Measurements from ENCODE around the gene ENTREP3.

Gene ENTREP3

GRCh38 chr1:155200920-155201319 is 54.4 kb downstream of the ENTREP3 start:
- Histone ChIP-seq H3K27ac (replicated peaks) (no peak overlapping the region), H3K4me3 (replicated peaks; ENCODE audit: insufficient read depth, low read length) (no peak overlapping the region), H3K27me3 (ENCODE audit: insufficient read depth, poor library complexity, severe bottlenecking) (no peaks in the 10 kb centered on the region)
- no peak for DNase-seq (ENCODE audit: low read depth in 1 of 2, low spot score in 1 of 2)
- no peak for TF ChIP-seq SPI1 (IDR thresholded peaks at IDR 0.05; ENCODE audit: borderline replicate concordance, low read depth)

GRCh38 chr1:155199792-155200191 is 55.5 kb downstream of the ENTREP3 start:
- TF ChIP-seq REST (IDR thresholded peaks at IDR 0.05; ENCODE audit: insufficient replicate concordance, low read depth) (no peak), GABPA (IDR thresholded peaks at IDR 0.05; ENCODE audit: low read depth) (no peak), CTCF (IDR thresholded peaks at IDR 0.05; ENCODE audit: insufficient read depth, low read length) (no peak), POLR2AphosphoS5 (IDR thresholded peaks at IDR 0.05; ENCODE audit: low read depth) (no peak), SPI1 (IDR thresholded peaks at IDR 0.05; ENCODE audit: borderline replicate concordance, low read depth) (no peak)

GRCh38 chr1:155198547-155198906 is 56.8 kb downstream of the ENTREP3 start:
- no peak for DNase-seq (ENCODE audit: low read depth in 1 of 2, low spot score in 1 of 2)
- Histone ChIP-seq H3K27ac (replicated peaks) (no peak overlapping the region), H3K27me3 (ENCODE audit: insufficient read depth, poor library complexity, severe bottlenecking) (no peaks in the 10 kb centered on the region), H3K4me3 (replicated peaks; ENCODE audit: insufficient read depth, low read length) (no peak overlapping the region)
- TF ChIP-seq REST (IDR thresholded peaks at IDR 0.05; ENCODE audit: insufficient replicate concordance, low read depth) (no peak), GABPA (IDR thresholded peaks at IDR 0.05; ENCODE audit: low read depth) (no peak), CTCF (IDR thresholded peaks at IDR 0.05; ENCODE audit: insufficient read depth, low read length) (no peak), POLR2AphosphoS5 (IDR thresholded peaks at IDR 0.05; ENCODE audit: low read depth) (no peak), SPI1 (IDR thresholded peaks at IDR 0.05; ENCODE audit: borderline replicate concordance, low read depth) (no peak)

More at GRCh38 chr1:155199792-155200191, 55.5 kb downstream of the ENTREP3 start:
- H3K27me3 ChIP-seq (ENCODE audit: insufficient read depth, poor library complexity, severe bottlenecking), result no peaks in the 10 kb centered on the region
- no peak overlapping the region for H3K4me3 ChIP-seq (replicated peaks; ENCODE audit: insufficient read depth, low read length)
- DNase-seq (ENCODE audit: low read depth in 1 of 2, low spot score in 1 of 2), result no peak
- H3K27ac ChIP-seq (replicated peaks), result no peak overlapping the region

- Histone ChIP-seq H3K27ac (replicated peaks) (no peak overlapping the region), H3K27me3 (ENCODE audit: insufficient read depth, poor library complexity, severe bottlenecking) (no peaks in the 10 kb centered on the region), H3K4me3 (replicated peaks; ENCODE audit: insufficient read depth, low read length) (no peak overlapping the region)
- DNase-seq (ENCODE audit: low read depth in 1 of 2, low spot score in 1 of 2), result no peak
- TF ChIP-seq GABPA (IDR thresholded peaks at IDR 0.05; ENCODE audit: low read depth) (no peak), POLR2AphosphoS5 (IDR thresholded peaks at IDR 0.05; ENCODE audit: low read depth) (no peak), SPI1 (IDR thresholded peaks at IDR 0.05; ENCODE audit: borderline replicate concordance, low read depth) (no peak), CTCF (IDR thresholded peaks at IDR 0.05; ENCODE audit: insufficient read depth, low read length) (no peak), REST (IDR thresholded peaks at IDR 0.05; ENCODE audit: insufficient replicate concordance, low read depth) (no peak)
Observed at GRCh38 chr1:155197901-155198546, 57.3 kb downstream of the ENTREP3 start.
